Measurements from ENCODE around the gene PLA2G2D. TPM values are rescaled to one million over a fixed set of nuclear protein-coding genes. Genes with fewer than 3 reads are reported as not detected.

PLA2G2D gene
- total and polyA plus RNA-seq, 2 experiments from 2014 or later = not detected

DNA sequence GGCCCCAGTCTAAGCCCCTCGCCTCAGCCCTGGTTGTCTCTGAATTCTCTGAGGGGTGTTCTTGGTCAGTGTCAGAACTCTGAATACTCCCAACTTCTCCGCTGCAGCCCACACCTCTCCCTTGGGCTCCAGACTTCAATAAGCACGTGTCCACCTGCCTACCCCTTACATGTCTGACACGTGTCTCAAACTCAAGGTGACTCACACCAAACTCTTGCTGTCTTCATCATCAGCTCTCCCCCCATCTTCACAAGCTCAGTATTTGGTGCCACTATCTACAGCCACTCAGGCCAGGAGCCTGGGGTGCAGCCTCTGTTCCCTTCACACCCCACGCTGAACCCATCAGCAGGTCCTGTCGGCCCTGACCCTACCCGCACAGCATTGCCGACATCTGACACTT lies 47.8 kb upstream of the PLA2G2D start (continued):
- TF ChIP-seq, protein P1, sequence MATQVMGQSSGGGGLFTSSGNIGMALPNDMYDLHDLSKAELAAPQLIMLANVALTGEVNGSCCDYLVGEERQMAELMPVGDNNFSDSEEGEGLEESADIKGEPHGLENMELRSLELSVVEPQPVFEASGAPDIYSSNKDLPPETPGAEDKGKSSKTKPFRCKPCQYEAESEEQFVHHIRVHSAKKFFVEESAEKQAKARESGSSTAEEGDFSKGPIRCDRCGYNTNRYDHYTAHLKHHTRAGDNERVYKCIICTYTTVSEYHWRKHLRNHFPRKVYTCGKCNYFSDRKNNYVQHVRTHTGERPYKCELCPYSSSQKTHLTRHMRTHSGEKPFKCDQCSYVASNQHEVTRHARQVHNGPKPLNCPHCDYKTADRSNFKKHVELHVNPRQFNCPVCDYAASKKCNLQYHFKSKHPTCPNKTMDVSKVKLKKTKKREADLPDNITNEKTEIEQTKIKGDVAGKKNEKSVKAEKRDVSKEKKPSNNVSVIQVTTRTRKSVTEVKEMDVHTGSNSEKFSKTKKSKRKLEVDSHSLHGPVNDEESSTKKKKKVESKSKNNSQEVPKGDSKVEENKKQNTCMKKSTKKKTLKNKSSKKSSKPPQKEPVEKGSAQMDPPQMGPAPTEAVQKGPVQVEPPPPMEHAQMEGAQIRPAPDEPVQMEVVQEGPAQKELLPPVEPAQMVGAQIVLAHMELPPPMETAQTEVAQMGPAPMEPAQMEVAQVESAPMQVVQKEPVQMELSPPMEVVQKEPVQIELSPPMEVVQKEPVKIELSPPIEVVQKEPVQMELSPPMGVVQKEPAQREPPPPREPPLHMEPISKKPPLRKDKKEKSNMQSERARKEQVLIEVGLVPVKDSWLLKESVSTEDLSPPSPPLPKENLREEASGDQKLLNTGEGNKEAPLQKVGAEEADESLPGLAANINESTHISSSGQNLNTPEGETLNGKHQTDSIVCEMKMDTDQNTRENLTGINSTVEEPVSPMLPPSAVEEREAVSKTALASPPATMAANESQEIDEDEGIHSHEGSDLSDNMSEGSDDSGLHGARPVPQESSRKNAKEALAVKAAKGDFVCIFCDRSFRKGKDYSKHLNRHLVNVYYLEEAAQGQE (IDR thresholded peaks at IDR 0.05; ENCODE audit: unreplicated experiment) = no peak
- TF ChIP-seq EZH2 (IDR thresholded peaks at IDR 0.05; ENCODE audit: low read depth, unreplicated experiment) = no peak
- TF ChIP-seq JUNB (IDR thresholded peaks at IDR 0.05; ENCODE audit: unreplicated experiment) = no peak
- no peak for TF ChIP-seq EZH2phosphoT487 (IDR thresholded peaks at IDR 0.05; ENCODE audit: unreplicated experiment)

DNA sequence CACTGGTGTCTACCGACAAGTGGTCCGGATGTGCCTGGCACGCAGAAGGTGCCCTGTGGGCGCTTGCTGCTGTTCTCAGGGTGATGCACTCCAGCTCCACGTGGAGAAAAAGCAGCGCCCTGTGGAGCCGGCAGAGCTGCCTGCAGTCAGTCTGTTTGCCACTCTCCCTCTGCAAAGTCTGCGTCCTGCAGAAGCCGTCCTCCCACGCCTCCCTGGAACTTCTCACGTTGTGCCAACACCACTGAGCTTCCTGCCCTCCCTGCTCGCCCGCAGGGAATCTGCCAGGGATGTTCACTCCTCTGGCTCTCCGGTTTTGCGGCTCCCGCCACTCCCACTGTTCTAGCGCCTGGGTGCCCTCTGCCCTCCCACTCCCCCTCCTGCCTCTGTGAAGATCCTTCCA lies 46.7 kb upstream of the PLA2G2D start:
- Histone ChIP-seq H3K4me1 (ENCODE audit: insufficient read depth) (peaks cover 3% of the 10 kb centered on the region; the same call in 1 of the 2 replicates), H3F3A (replicated peaks; ENCODE audit: low read depth) (no peaks in the 10 kb centered on the region), H3K79me2 (replicated peaks; ENCODE audit: insufficient read depth) (no peaks in the 10 kb centered on the region), H3K27me3 (ENCODE audit: insufficient read depth) (no peaks in the 10 kb centered on the region), H2AFZ (no peak overlapping the region; the same call in 1 of the 2 replicates), H3K36me3 (ENCODE audit: insufficient read depth) (no peaks in the 10 kb centered on the region), H3K4me3 (no peak overlapping the region), H3K9me2 (ENCODE audit: insufficient read depth) (no peaks in the 10 kb centered on the region), H3K4me2 (no peak overlapping the region), H4K20me1 (replicated peaks; ENCODE audit: insufficient read depth) (no peaks in the 10 kb centered on the region), H3K27ac (ENCODE audit: low read depth) (no peak overlapping the region)
- TF ChIP-seq ZNF331 (CRISPR knock-in tag; IDR thresholded peaks at IDR 0.05; ENCODE audit: low read depth) (no peak), STAT1 (IDR thresholded peaks at IDR 0.05; ENCODE audit: unreplicated experiment) (no peak), POLR2AphosphoS5 (IDR thresholded peaks at IDR 0.05; ENCODE audit: low read depth) (no peak)
- H3K36me3 Mint-ChIP-seq (ENCODE audit: low read depth) = peaks cover 17% of the 10 kb centered on the region
- peaks cover 32% of the 10 kb centered on the region for H3K9me3 Mint-ChIP-seq
- H3K4me1 Mint-ChIP-seq = peaks cover 16% of the 10 kb centered on the region
- ATAC-seq (no peak), DNase-seq (ENCODE audit: low spot score) (no peak)
- no peak overlapping the region for H3K4me3 Mint-ChIP-seq
- H3K27me3 Mint-ChIP-seq (ENCODE audit: insufficient read depth, low read depth, poor library complexity) = peaks cover 10% of the 10 kb centered on the region
- no peak overlapping the region for H3K27ac Mint-ChIP-seq

DNA sequence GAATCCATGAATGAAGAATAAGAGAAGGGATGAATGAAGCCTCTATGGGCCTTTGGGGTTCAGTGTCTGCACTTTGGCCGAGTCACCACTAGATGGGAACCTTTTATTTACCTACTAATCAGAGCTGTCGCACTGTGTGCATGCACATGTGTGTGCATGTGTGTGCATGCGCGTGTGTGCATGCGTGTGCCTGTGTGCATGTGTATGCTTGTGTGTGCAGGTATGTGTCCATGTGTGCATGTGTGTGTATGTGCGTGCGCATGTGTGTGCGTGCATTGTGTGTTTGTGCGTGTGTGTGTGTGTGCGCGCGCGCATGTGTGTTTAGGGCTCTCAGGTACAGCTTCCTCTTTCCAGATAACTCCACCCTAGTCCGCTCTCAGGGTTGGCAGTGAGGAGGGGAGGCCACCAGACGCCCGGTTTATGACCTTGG lies 46.2 kb upstream of the PLA2G2D start:
- no peak overlapping the region for H3K27ac Mint-ChIP-seq
- ATAC-seq = peak; percentile 82
- peak; percentile 41 for DNase-seq (ENCODE audit: low spot score)

More for the DNA sequence above, 46.2 kb upstream of the PLA2G2D start:
- H4K20me1 ChIP-seq (replicated peaks; ENCODE audit: insufficient read depth) = no peaks in the 10 kb centered on the region
- no peaks in the 10 kb centered on the region for H3K79me2 ChIP-seq (replicated peaks; ENCODE audit: insufficient read depth)
- H3K4me3 ChIP-seq = no peak overlapping the region
- Mint-ChIP-seq H3K4me1 (peaks cover 16% of the 10 kb centered on the region), H3K27me3 (ENCODE audit: insufficient read depth, low read depth, poor library complexity) (peaks cover 10% of the 10 kb centered on the region), H3K9me3 (peaks cover 37% of the 10 kb centered on the region), H3K4me3 (no peak overlapping the region), H3K36me3 (ENCODE audit: low read depth) (peaks cover 18% of the 10 kb centered on the region)
- no peaks in the 10 kb centered on the region for H3F3A ChIP-seq (replicated peaks; ENCODE audit: low read depth)
- H3K36me3 ChIP-seq (ENCODE audit: insufficient read depth) = no peaks in the 10 kb centered on the region
- H3K4me1 ChIP-seq (ENCODE audit: insufficient read depth) = peaks cover 3% of the 10 kb centered on the region; the same call in 1 of the 2 replicates
- H2AFZ ChIP-seq = no peak overlapping the region
- H3K27ac ChIP-seq (ENCODE audit: low read depth) = no peak overlapping the region
- H3K4me2 ChIP-seq = no peak overlapping the region
- TF ChIP-seq EZH2phosphoT487 (IDR thresholded peaks at IDR 0.05; ENCODE audit: unreplicated experiment) = no peak
- TF ChIP-seq, protein P2, sequence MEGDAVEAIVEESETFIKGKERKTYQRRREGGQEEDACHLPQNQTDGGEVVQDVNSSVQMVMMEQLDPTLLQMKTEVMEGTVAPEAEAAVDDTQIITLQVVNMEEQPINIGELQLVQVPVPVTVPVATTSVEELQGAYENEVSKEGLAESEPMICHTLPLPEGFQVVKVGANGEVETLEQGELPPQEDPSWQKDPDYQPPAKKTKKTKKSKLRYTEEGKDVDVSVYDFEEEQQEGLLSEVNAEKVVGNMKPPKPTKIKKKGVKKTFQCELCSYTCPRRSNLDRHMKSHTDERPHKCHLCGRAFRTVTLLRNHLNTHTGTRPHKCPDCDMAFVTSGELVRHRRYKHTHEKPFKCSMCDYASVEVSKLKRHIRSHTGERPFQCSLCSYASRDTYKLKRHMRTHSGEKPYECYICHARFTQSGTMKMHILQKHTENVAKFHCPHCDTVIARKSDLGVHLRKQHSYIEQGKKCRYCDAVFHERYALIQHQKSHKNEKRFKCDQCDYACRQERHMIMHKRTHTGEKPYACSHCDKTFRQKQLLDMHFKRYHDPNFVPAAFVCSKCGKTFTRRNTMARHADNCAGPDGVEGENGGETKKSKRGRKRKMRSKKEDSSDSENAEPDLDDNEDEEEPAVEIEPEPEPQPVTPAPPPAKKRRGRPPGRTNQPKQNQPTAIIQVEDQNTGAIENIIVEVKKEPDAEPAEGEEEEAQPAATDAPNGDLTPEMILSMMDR (conservative IDR thresholded peaks at IDR 0.05; ENCODE audit: low read depth in 2 of 2) = peak; percentile 61 to 72
- no peaks in the 10 kb centered on the region for H3K27me3 ChIP-seq (ENCODE audit: insufficient read depth)
- H3K9me2 ChIP-seq (ENCODE audit: insufficient read depth) = no peaks in the 10 kb centered on the region

All from GM23338 (cell line).